HG02763 (cell line): Measurements from ENCODE around the gene SF1.

Experiments used
- ATAC-seq: cut with Tn5 transposase; IDR thresholded peaks from one replicate; pipeline ENCODE4 v1.9.1; 2021; ENCODE audit warnings: mild to moderate bottlenecking, moderate library complexity; ENCODE audit not compliant: unreplicated experiment

SF1 gene

GRCh38 chr11:64762674-64763525, 15.4 kb downstream of the SF1 start:
- ATAC-seq, result no peak

- ATAC-seq, result no peak
These were observed 16.1 kb downstream of the SF1 start for GRCh38 chr11:64762277-64762673.

DNA sequence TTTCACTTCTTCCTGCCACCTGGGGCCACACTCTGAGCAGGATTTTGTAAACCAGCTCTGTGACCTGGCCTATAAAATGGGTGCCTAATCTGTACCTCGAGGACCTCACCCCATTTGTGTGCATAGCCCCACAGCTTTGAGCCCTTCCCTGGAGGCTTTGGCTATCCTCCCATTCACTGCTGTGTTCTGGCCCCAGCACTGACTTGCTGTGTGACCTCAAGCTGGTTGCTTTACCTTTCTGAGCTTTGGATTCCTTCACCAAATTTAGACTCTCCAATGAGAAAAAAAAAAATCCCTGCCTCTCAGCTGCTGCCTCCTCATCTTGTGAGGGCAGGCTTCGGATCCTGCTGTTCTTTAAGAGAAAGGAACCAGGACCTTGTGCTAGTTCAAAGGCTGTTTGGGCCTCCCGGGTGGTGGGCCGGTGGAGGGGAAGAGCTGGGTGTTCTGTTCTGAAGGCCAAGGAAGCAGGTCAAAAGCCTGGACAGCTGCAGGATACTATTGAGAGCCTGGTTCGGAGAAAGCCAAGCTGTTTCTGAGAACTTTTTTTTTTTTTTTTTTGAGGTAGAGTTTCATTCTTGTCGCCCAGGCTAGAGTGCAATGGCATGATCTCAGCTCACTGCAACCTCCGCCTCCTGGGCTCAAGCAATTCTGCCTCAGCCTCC, 17.5 kb downstream of the SF1 start:
- no peak for ATAC-seq

DNA sequence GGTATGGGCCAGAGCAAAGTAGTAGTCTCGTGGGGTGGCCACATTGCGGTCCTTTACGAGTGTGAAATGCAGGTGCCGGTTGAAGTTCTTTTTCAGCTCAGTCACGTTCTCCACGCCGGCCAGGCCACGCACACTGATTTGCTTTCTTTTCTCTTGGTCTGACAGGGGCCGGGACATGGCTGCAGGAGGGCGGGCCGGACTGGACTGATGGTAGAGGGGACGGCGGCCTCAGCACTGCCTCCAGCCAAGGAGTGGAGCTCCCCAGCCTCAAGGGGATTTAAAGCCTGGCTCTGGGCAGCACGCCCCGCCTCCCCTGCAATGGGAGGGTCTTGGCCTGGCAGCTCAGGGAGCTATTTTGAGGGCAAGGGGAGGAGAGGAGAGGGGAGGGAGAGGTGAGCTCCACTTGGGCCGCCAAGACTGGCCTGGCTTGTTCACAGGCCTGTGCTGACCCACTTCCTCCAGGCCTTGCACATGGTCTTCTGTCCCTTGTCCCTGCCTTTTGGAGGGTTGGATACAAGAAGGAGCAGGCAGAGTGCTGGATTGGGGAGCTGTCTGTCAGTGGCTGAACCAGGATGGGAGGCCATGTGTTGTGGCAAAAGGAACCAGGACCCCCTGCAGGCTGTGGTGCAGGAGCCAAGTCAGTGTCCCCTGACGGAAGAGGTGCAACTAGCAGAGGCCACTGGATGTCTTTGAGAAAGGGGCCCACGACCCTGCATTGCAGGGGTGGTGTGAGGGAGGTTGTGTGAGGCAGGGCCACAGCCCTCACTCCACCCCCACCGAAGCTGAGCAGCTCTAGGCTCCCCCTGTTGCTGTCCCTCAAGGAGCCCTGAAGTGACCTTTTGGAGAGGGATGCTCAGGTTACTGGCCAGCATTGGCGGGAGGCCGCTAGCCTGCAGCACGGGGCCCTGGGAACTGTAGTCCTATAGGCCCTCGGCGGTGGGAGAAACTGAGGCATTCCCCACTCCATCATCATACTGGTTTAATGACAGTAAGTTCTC, 18.3 kb downstream of the SF1 start, which contains the start of gene PYGM:
Gene PYGM, minus strand, starts transcription at position 253 of the 998 bp plus-strand sequence. Its CDS starts 76 bp downstream, at position 177.
- ATAC-seq, result no peak

- ATAC-seq, result no peak
These were observed 19.1 kb downstream of the SF1 start for GRCh38 chr11:64759131-64759721.

DNA sequence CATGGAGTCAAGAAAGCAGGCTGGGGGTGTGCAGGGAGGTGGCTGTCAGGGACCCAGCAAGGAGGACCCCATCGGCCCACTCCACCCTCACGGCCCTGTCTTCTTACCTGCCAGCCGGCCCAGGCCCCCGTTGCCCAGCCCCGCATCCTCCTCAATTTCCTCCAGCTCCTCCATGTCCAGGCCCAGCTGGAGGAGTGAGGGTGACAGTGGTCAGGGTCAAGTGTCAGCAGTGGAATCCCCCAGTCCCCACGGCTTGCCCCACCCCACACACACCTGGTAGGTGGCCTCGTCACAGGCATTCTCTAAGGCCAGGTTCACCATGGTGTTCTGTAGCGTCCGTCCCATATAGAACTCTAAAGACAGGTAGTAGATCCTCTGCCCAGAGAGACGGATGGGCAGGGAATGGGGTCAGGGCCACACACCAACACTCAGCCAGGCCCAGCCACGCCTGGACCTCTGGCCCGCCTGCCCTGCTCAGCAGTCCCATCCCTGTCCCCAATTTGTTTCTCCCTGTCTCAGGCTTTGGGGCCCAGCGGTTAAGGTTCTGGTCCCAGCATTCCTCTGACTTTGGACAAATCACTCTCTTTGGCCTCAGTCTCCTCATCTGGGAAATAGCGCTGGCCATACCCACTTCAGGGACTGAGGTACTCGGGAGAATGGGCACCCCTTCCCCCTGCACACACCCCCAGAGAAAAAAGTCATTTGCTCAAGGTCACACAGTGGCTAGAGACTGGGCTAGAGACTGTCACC, 19.8 kb downstream of the SF1 start:
- ATAC-seq, result no peak

GRCh38 chr11:64757549-64758329, 20.6 kb downstream of the SF1 start:
- no peak for ATAC-seq

- ATAC-seq, result no peak
These were observed 22.5 kb downstream of the SF1 start for GRCh38 chr11:64755681-64756361.

DNA sequence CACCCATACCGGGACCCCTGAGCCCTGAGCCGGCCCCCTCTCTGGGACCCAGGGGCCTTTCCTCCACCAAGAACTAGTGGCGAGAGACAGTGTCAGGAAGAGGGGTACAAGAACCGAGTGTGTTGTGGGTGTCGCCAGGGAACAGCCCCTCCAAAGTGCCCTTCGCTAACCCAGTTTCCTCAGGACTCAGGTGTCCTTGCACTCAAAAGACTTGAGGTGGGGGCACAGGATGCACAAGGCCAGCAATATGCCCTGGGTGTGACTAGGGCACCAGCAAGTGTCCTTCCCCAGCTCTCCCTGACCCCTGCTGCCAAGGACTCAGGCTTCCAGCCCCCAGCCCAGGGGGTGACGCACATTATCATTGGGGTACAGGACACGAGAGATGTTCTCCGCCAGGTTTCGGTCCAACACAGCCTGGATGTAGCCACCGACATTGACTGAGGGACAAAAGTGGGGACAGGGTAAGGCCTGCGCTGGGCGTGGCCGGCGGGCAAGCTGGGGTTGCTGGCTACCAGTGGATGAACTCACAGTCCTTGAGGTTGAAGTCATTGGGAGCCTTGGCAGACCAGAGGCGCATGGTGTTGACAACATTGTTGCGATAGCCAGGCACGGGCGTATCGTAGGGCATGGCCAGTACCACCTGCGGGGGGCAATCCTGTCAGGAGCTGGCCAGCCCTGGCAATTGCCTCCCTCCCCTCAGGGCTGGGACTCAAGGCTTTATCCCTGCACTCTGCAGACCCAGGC, 23.3 kb downstream of the SF1 start:
- ATAC-seq, result no peak

GRCh38 chr11:64754124-64754918, 24.0 kb downstream of the SF1 start:
- no peak for ATAC-seq

DNA sequence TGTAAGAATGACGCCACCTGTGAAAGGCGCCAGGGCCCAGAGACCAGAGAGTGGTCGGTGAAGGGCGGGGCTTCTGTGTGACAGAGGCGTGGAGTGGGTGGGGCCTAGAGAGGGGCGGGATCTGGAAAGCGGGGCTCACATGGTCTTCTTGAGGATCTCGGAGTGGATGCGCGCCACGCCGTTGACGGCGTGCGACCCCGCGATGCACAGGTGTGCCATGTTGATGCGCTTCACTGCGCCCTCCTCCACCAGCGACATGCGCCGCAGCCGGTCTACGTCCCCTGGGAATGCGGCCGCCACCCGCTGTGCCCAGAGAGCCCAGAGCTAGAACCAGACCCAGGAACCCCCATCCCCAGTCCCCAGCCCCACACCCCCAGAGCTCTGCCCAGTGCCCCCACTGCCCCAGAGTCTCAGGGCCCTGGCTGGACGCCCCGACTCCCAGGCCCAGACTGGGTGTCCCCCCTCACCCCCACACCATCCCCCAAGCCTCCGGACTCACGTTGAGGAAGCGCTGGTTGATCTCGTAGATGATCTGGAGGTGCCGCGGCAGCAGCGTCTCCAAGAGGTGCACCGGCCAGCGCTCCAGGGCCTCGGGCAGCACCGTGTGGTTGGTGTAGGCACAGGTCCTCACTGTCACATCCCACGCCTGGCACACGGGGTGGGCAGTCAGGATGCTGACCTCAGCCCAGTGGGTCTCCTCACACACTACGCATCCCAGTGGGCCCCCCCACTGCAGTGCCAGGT, 24.8 kb downstream of the SF1 start:
- ATAC-seq, result no peak

DNA sequence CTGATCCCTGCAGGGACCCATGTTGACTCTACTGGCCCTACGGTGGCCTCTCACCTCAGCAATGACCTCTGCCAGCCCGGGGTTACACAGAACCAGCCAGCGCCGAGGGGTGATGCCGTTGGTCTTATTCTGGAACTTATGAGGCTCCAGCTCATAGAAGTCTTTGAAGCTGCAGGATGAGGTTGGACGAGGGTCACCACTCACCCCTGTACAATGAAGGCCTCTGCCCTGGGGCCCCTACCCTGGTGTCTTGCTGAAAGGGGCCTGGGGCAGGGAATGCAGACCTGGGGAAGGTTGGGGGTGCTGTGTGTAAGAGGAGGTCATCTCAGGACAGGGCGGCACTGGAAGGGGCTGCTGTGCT, 25.3 kb downstream of the SF1 start:
- no peak for ATAC-seq

DNA sequence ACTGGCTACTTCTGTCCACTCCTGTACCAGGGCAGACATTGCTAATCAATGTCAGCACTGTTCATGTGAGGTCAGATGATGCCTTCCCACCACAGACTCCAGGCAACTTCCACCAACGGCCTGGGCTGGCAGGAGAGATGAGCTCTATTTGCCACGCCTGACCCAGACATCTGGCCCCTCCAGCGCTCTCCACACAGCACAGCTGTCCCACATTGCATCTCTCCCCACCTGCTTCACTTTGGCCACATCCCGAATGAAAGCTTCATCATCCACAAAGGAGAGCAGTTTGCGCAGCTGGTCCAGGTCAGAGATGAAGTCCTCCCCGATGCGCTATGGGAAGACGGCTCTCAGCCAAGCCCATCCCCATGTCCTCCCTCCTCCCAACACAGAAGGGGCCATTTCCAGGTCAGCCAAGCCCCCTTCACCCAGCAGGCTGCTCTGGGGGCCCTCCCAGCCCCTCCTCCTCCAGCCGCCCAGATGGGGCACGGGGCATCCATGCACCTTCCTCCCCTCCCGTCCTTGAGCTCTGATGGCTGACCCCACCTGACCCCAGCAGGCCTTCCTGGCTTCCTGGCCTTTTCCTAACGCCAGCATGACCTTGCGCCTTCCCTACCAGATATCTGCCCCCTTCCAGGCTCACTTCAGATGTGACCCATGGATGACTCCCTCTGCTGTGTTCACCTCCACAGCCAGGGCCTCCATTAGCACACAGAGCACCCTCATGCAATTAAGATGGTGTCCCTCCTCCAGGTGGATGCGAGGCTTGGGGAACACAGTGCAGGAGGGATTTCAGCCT, 26.0 kb downstream of the SF1 start:
- ATAC-seq, result no peak

DNA sequence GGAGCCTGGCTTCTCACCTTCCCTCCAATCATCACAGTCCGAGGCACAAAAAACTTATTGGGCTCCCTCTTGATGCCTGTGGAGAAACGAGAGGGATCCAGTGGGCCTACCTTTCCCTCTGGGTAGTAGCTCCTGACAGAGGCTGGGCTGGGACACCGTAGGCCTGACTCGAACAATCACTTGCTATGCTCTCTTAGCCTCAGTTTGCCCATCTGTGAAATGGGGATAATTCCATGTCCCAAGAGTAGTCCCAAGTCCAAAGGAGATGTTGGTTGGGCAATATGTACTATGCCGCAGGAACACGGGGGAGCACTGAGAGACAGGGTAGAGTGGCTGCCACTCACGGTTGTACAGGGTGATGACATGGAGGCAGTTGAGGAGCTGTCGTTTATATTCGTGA, 26.8 kb downstream of the SF1 start:
- ATAC-seq, result no peak

DNA sequence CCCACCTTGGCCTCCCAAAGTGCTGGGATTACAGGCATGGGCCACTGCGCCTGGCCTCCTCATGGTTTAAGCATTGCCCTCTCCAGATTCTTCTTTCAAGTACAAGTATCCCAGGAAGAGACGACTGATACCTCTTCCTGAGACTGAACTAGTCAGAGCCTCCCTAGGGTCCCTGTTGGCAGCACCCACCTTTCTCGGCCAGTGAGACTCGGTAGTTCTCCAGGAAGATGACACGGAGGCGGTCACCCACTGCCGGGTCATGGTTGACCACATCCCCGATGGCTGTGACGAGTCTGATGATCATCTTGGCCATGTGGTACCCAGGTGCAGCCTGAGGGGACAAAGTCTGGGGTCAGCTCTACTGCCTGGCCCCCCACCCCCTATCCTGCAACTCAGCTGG, 27.2 kb downstream of the SF1 start:
- ATAC-seq, result no peak
